HEK293T (cell line): ENCODE data around the gene TWSG1.

Source experiments
- CTBP1 ChIP-seq: fragments of 450-650 bp; IDR thresholded peaks from 2 replicates; pipeline ENCODE4 v1.6.1; 2016; ENCODE audit warnings: borderline replicate concordance
- SP1 ChIP-seq: fragments of 450-650 bp; IDR thresholded peaks from 2 replicates; pipeline ENCODE4 v1.6.1; 2017
- SUZ12 ChIP-seq: fragments of 450-650 bp; IDR thresholded peaks from 2 replicates; pipeline ENCODE4 v1.6.1; 2016; ENCODE audit warnings: mild to moderate bottlenecking
- TARDBP ChIP-seq: fragments of 450-650 bp; IDR thresholded peaks from 2 replicates; pipeline ENCODE4 v1.6.1; 2016
- TF ChIP-seq, protein P1 (sequence below): fragments of 450-650 bp; IDR thresholded peaks from 2 replicates; pipeline ENCODE4 v1.6.1; 2016

DNA sequence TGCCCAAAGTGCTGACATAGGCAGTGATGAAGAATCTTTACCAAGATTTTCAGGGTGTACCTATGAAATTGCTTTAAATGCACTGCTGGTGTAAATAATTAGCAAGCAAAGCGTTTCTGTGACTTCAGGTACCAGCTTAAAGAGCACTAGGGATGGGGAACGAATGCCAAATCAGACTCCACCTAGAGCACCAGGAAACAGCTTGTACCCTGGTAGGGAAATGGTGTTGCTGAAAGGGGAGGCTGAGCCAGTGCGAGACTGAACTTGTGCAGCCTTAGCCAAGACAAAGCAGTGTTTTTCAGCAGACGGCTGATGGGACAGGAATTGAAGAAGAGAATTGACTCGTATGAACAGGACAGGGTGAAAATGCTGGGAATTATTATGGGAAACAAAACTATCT, 65.6 kb downstream of the TWSG1 start:
- no peak for TF ChIP-seq SUZ12
- no peak for TF ChIP-seq SP1
- TF ChIP-seq, protein P1, sequence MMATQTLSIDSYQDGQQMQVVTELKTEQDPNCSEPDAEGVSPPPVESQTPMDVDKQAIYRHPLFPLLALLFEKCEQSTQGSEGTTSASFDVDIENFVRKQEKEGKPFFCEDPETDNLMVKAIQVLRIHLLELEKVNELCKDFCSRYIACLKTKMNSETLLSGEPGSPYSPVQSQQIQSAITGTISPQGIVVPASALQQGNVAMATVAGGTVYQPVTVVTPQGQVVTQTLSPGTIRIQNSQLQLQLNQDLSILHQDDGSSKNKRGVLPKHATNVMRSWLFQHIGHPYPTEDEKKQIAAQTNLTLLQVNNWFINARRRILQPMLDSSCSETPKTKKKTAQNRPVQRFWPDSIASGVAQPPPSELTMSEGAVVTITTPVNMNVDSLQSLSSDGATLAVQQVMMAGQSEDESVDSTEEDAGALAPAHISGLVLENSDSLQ, result no peak
- TF ChIP-seq TARDBP, result no peak
- TF ChIP-seq CTBP1, result no peak
